Muscle of leg (tissue), 16 donors: ENCODE results near the gene ENC1. TPM values are rescaled to one million over a fixed set of nuclear protein-coding genes. Genes with fewer than 3 reads are reported as not detected.
A peak's percentile ranks its signal among the peaks of the same experiment; 100 is the strongest.
"Not testable (repeated sequence)": the region's sequence is repeated elsewhere in the genome, so short reads cannot be mapped to it uniquely, and the experiment has no call there.

Experiments
- DNase-seq: peaks from one replicate; pipeline ENCODE4 v3.0.0; 2013
- H3K27ac ChIP-seq: one replicate; pipeline ENCODE4 v1.5.1; 2013; ENCODE audit warnings: mild to moderate bottlenecking, low read length, control low read depth
- H3K27me3 ChIP-seq: one replicate; pipeline ENCODE4 v1.6.1; 2013; ENCODE audit warnings: low read length; ENCODE audit not compliant: control insufficient read depth, insufficient read depth
- H3K36me3 ChIP-seq: one replicate; pipeline ENCODE4 v1.6.1; 2013; ENCODE audit warnings: low read length; ENCODE audit not compliant: control insufficient read depth, insufficient read depth
- H3K4me1 ChIP-seq: one replicate; pipeline ENCODE4 v1.6.1; 2013; ENCODE audit warnings: low read length; ENCODE audit not compliant: control insufficient read depth, insufficient read depth
- H3K4me3 ChIP-seq: one replicate; pipeline ENCODE4 v1.5.1; 2013; ENCODE audit warnings: low read length, control low read depth
- H3K9me3 ChIP-seq: replicated peaks from 2 replicates; pipeline ENCODE4 v1.6.1; 2013; ENCODE audit warnings: low read depth, low read length; ENCODE audit not compliant: control insufficient read depth
- WGBS: methylation state at CpG from one replicate; pipeline ENCODE4 v1.1.5; 2013; ENCODE audit warnings: missing lambda C conversion rate; ENCODE audit not compliant: insufficient coverage; 5-methylcytosine and 5-hydroxymethylcytosine counted together
- long read RNA-seq, 11 donors: transcript quantifications; one replicate each; lab custom pipeline, GENCODE V29; 2026
- polyA plus RNA-seq, 8 donors: library from polyadenylated mRNA; unstranded; fragments of 120-200 nt; gene quantifications; one replicate each; pipeline versions ENCODE4 v1.2.1 to v1.2.3, GENCODE V29; 2013; ENCODE audit warnings: inconsistent platforms in 1 of 8, low replicate concordance in 1 of 8; ENCODE audit not compliant: insufficient read length in 8 of 8, insufficient read depth in 1 of 8
- total RNA-seq: library from RNA; stranded (reverse); fragments of 120-200 nt; gene quantifications from one replicate; pipeline ENCODE4 v1.2.4, GENCODE V29; 2013

The ENC1 gene, protein sequence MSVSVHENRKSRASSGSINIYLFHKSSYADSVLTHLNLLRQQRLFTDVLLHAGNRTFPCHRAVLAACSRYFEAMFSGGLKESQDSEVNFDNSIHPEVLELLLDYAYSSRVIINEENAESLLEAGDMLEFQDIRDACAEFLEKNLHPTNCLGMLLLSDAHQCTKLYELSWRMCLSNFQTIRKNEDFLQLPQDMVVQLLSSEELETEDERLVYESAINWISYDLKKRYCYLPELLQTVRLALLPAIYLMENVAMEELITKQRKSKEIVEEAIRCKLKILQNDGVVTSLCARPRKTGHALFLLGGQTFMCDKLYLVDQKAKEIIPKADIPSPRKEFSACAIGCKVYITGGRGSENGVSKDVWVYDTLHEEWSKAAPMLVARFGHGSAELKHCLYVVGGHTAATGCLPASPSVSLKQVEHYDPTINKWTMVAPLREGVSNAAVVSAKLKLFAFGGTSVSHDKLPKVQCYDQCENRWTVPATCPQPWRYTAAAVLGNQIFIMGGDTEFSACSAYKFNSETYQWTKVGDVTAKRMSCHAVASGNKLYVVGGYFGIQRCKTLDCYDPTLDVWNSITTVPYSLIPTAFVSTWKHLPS
- 18.4 TPM for total RNA-seq
- 10 to 100 TPM; 24.7 to 35.4 (median 28.6) TPM for polyA plus RNA-seq
- long read RNA-seq, donor 1, full-length matches to known transcripts, result 2 of 2 reads
- long read RNA-seq, donor 1, partial matches to known transcripts, result 0 of 2 reads
- long read RNA-seq, donor 1, other reads (novel, unspliced or antisense), result 0 of 2 reads
- long read RNA-seq, donor 2, result 0 reads
- long read RNA-seq, donor 3, full-length matches to known transcripts, result 3 of 3 reads
- long read RNA-seq, donor 3, partial matches to known transcripts, result 0 of 3 reads
- long read RNA-seq, donor 3, other reads (novel, unspliced or antisense), result 0 of 3 reads
- long read RNA-seq, donor 4, full-length matches to known transcripts, result 2 of 11 reads
- long read RNA-seq, donor 4, partial matches to known transcripts, result 9 of 11 reads
- long read RNA-seq, donor 4, other reads (novel, unspliced or antisense), result 0 of 11 reads
- long read RNA-seq, donor 5, full-length matches to known transcripts, result 23 of 48 reads
- long read RNA-seq, donor 5, partial matches to known transcripts, result 25 of 48 reads
- long read RNA-seq, donor 5, other reads (novel, unspliced or antisense), result 0 of 48 reads
- long read RNA-seq, donor 6, full-length matches to known transcripts, result 7 of 20 reads
- long read RNA-seq, donor 6, partial matches to known transcripts, result 13 of 20 reads
- long read RNA-seq, donor 6, other reads (novel, unspliced or antisense), result 0 of 20 reads
- long read RNA-seq, donor 7, full-length matches to known transcripts, result 5 of 19 reads
- long read RNA-seq, donor 7, partial matches to known transcripts, result 14 of 19 reads
- long read RNA-seq, donor 7, other reads (novel, unspliced or antisense), result 0 of 19 reads
- long read RNA-seq, donor 8, full-length matches to known transcripts, result 2 of 2 reads
- long read RNA-seq, donor 8, partial matches to known transcripts, result 0 of 2 reads
- long read RNA-seq, donor 8, other reads (novel, unspliced or antisense), result 0 of 2 reads
- long read RNA-seq, donor 9, full-length matches to known transcripts, result 5 of 11 reads
- long read RNA-seq, donor 9, partial matches to known transcripts, result 6 of 11 reads
- long read RNA-seq, donor 9, other reads (novel, unspliced or antisense), result 0 of 11 reads
- long read RNA-seq, donor 10, full-length matches to known transcripts, result 11 of 27 reads
- long read RNA-seq, donor 10, partial matches to known transcripts, result 16 of 27 reads
- long read RNA-seq, donor 10, other reads (novel, unspliced or antisense), result 0 of 27 reads
- long read RNA-seq, donor 11, full-length matches to known transcripts, result 3 of 8 reads
- long read RNA-seq, donor 11, partial matches to known transcripts, result 5 of 8 reads
- long read RNA-seq, donor 11, other reads (novel, unspliced or antisense), result 0 of 8 reads

- peak within 1 kb of the TSS; percentile 87 for H3K4me3 ChIP-seq
- peak; percentile 98 for DNase-seq
- H3K4me1 ChIP-seq, result peaks cover 30% of the 10 kb centered on the region
- H3K27me3 ChIP-seq, result no peaks in the 10 kb centered on the region
- WGBS, result under 1% methylated on average over 55 of the region's 59 CpGs
- H3K27ac ChIP-seq, result peak within 1 kb of the TSS; percentile 92
- H3K36me3 ChIP-seq, result peaks cover 8% of the 10 kb centered on the region
- no peaks in the 10 kb centered on the region for H3K9me3 ChIP-seq
Observed at GRCh38 chr5:74640450-74640953, at the start of gene ENC1. TSS of gene ENC1 (minus strand) at chr5:74640728. CDS start at chr5:74636485, 4,243 bp downstream.

- 90% methylated on average over 5 of the region's 5 CpGs for WGBS
- H3K4me3 ChIP-seq, result no peak overlapping the region
- no peaks in the 10 kb centered on the region for H3K36me3 ChIP-seq
- peaks cover 5% of the 10 kb centered on the region for H3K27me3 ChIP-seq
- no peak overlapping the region for H3K27ac ChIP-seq
- peaks cover 11% of the 10 kb centered on the region for H3K4me1 ChIP-seq
- no peaks in the 10 kb centered on the region for H3K9me3 ChIP-seq
- no peak for DNase-seq
Observed at GRCh38 chr5:74686962-74687751, 46.6 kb upstream of the ENC1 start.

DNA sequence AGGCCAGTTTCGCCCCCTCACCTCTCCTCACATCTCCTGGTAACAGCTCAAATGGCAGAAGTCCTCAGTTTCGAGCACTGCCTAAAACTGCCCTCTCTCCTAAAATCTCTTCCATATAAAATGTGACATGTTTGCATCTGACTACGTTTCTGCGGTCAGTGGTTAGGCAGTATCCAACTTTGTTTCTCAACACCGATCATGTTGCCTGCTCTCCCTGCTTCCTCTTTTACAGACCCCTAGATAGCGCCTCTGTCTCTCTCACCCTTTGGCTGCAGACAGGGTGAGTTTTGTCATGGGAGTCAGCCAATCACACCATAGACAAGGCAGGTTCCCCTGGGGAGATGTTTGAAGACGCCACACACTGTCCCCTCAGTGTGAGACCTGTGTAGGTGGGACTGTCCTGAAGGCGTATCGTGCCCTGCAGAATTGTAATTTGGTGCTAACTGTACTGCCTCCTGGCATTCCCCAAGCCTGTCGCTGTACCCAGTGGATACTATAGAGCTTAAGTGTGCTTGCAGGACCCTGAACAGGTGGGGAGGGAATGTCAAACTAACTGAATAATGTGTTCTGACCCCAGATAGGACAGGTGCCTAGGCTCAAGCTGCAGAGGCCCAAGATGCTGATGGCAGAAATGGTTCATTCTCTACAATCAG lies 45.6 kb upstream of the ENC1 start:
- DNase-seq, result peak; percentile 61
- Histone ChIP-seq H3K27me3 (peaks cover 5% of the 10 kb centered on the region), H3K36me3 (no peaks in the 10 kb centered on the region), H3K4me1 (peaks cover 11% of the 10 kb centered on the region), H3K4me3 (peak overlapping the region; percentile 64), H3K9me3 (no peaks in the 10 kb centered on the region), H3K27ac (peak overlapping the region; percentile 37)
- WGBS, result 55% methylated on average over 6 of the region's 10 CpGs

DNA sequence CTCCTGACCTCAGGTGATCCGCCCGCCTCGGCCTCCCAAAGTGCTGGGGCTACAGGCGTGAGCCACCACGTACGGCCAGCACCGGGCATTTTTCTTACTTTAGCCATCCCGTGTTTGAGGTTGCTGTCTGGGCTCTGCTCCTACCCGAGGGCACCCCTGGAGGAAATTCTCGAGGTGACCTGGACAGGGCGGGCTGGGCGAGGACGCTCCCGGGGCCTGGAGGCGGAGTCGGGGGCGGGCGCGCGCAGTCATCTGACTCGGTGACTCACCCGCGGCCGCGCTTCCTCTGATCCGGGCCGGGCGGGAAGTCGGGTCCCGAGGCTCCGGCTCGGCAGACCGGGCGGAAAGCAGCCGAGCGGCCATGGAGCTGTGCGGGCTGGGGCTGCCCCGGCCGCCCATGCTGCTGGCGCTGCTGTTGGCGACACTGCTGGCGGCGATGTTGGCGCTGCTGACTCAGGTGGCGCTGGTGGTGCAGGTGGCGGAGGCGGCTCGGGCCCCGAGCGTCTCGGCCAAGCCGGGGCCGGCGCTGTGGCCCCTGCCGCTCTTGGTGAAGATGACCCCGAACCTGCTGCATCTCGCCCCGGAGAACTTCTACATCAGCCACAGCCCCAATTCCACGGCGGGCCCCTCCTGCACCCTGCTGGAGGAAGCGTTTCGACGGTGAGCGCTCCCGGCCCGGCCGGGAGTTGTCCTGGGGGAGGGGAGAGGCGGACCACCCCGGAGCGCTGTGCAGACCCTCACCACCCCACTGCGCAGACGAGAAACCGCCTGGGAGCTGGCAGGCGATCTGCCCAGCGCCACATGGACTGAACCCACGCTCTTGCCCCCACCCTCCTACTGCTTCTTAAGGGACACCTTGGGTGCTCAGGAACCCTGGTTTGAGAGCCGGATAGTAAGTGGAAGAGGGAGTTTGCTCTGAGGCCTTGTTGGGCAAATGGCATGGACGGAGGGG lies 44.6 kb upstream of the ENC1 start, which contains the start of gene HEXB:
Gene HEXB, plus strand, starts transcription at position 334 of the 952 bp plus-strand sequence. Its CDS starts 28 bp downstream, at position 362.
- DNase-seq, result peak; percentile 90
- H3K27ac ChIP-seq, result peak within 1 kb of the TSS; percentile 37
- WGBS, result under 1% methylated on average over 55 of the region's 78 CpGs
- H3K9me3 ChIP-seq, result no peaks in the 10 kb centered on the region
- peak within 1 kb of the TSS; percentile 64 for H3K4me3 ChIP-seq
- H3K27me3 ChIP-seq, result peaks cover 5% of the 10 kb centered on the region
- peaks cover 11% of the 10 kb centered on the region for H3K4me1 ChIP-seq
- H3K36me3 ChIP-seq, result no peaks in the 10 kb centered on the region

GRCh38 chr5:74679966-74680365 lies 39.4 kb upstream of the ENC1 start:
- DNase-seq, result no peak
- Histone ChIP-seq H3K27ac (no peak overlapping the region), H3K4me3 (no peak overlapping the region), H3K36me3 (no peaks in the 10 kb centered on the region), H3K9me3 (no peaks in the 10 kb centered on the region), H3K27me3 (peaks cover 5% of the 10 kb centered on the region), H3K4me1 (peaks cover 3% of the 10 kb centered on the region)
- 60% methylated on average over 1 of the region's 4 CpGs for WGBS

DNA sequence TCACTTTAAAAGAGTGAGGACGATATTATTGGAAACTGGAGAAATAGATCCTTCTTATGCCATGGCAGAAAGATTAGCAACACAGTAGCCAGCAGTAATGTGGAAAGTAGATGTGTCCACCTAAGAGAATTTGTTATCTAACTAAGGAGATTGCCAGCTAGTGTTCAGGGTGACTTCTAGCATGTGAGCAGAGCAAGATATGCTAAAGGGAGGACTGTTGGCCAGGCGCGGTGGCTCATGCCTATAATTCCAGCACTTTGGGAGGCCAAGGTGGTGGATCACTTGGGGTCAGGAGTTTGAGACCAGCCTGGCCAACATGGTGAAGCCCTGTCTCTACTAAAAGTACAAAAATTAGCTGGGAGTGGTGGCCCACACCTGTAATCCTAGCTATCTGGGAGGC lies 38.8 kb upstream of the ENC1 start:
- H3K9me3 ChIP-seq, H3K27me3 ChIP-seq, H3K4me3 ChIP-seq, H3K4me1 ChIP-seq, H3K27ac ChIP-seq, DNase-seq, H3K36me3 ChIP-seq: not testable (repeated sequence)
- WGBS, result 88% methylated on average over 2 of the region's 3 CpGs

- WGBS, result no CpG with 5 or more reads among the region's 3 CpGs
- not testable (repeated sequence) for H3K27me3 ChIP-seq, H3K4me1 ChIP-seq, H3K4me3 ChIP-seq, H3K27ac ChIP-seq, H3K36me3 ChIP-seq, H3K9me3 ChIP-seq, DNase-seq
Observed at GRCh38 chr5:74678123-74678522, 37.6 kb upstream of the ENC1 start.
